Measurements from ENCODE around the gene TEX2. TPM values are rescaled to one million over a fixed set of nuclear protein-coding genes. Genes with fewer than 3 reads are reported as not detected.

Gene TEX2
- total and polyA plus RNA-seq, 2 of the 13 experiments (the other 11 are each of a cell fraction or from before 2014, with no cell fraction given), result 21.4 to 37.7 TPM

- TF ChIP-seq ZNF512 (CRISPR knock-in tag; IDR thresholded peaks at IDR 0.05), result peak; percentile 39; the same call in 1 of the 2 replicates
- peak; percentile 94 for TF ChIP-seq KDM1A (CRISPR knock-in tag; IDR thresholded peaks at IDR 0.05)
- peak; percentile 84 for TF ChIP-seq HDAC1 (CRISPR knock-in tag; IDR thresholded peaks at IDR 0.05)
- 0 out of 2 replicates have a peak, but pooled peaks have one; percentile 30 for TF ChIP-seq ZNF720 (CRISPR knock-in tag; IDR thresholded peaks at IDR 0.05)
- TF ChIP-seq HMG20A (CRISPR knock-in tag; IDR thresholded peaks at IDR 0.05; ENCODE audit: borderline replicate concordance), result peak; percentile 88; the same call in 1 of the 2 replicates
- no peak for TF ChIP-seq SRSF4 (IDR thresholded peaks at IDR 0.05; ENCODE audit: low read depth, low read length, poor library complexity, severe bottlenecking)
- 0 out of 2 replicates have a peak, but pooled peaks have one; percentile 61 for TF ChIP-seq ZNF224 (CRISPR knock-in tag; IDR thresholded peaks at IDR 0.05)
- peak; percentile 34; the same call in 1 of the 2 replicates for TF ChIP-seq ZNF652 (CRISPR knock-in tag; IDR thresholded peaks at IDR 0.05; ENCODE audit: borderline replicate concordance, low read depth)
- TF ChIP-seq ATF2 (CRISPR knock-in tag; IDR thresholded peaks at IDR 0.05), result peak; percentile 59
- TF ChIP-seq, protein P1, sequence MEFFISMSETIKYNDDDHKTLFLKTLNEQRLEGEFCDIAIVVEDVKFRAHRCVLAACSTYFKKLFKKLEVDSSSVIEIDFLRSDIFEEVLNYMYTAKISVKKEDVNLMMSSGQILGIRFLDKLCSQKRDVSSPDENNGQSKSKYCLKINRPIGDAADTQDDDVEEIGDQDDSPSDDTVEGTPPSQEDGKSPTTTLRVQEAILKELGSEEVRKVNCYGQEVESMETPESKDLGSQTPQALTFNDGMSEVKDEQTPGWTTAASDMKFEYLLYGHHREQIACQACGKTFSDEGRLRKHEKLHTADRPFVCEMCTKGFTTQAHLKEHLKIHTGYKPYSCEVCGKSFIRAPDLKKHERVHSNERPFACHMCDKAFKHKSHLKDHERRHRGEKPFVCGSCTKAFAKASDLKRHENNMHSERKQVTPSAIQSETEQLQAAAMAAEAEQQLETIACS (CRISPR knock-in tag; IDR thresholded peaks at IDR 0.05), result no peak
- TF ChIP-seq ZFP90 (CRISPR knock-in tag; IDR thresholded peaks at IDR 0.05; ENCODE audit: borderline replicate concordance), result peak; percentile 63; the same call in 1 of the 2 replicates
- TF ChIP-seq, protein P2, sequence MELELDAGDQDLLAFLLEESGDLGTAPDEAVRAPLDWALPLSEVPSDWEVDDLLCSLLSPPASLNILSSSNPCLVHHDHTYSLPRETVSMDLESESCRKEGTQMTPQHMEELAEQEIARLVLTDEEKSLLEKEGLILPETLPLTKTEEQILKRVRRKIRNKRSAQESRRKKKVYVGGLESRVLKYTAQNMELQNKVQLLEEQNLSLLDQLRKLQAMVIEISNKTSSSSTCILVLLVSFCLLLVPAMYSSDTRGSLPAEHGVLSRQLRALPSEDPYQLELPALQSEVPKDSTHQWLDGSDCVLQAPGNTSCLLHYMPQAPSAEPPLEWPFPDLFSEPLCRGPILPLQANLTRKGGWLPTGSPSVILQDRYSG (CRISPR knock-in tag; IDR thresholded peaks at IDR 0.05), result no peak
- peak; percentile 88; the same call in 1 of the 2 replicates for TF ChIP-seq MIXL1 (CRISPR knock-in tag; IDR thresholded peaks at IDR 0.05)
- peak; percentile 53 for TF ChIP-seq ZNF781 (CRISPR knock-in tag; IDR thresholded peaks at IDR 0.05; ENCODE audit: borderline replicate concordance, not compliant biosample characterization)
- TF ChIP-seq XRCC5 (optimal IDR thresholded peaks at IDR 0.05; ENCODE audit: low read length), result peak; percentile 53
- no peak for TF ChIP-seq CENPT (CRISPR knock-in tag; IDR thresholded peaks at IDR 0.05; ENCODE audit: low read depth)
- peak; percentile 81; the same call in 1 of the 2 replicates for TF ChIP-seq GATA4 (IDR thresholded peaks at IDR 0.05; ENCODE audit: borderline replicate concordance, low read depth)
- TF ChIP-seq U2AF2 (IDR thresholded peaks at IDR 0.05; ENCODE audit: low read depth, low read length), result no peak
- TF ChIP-seq, protein P3, sequence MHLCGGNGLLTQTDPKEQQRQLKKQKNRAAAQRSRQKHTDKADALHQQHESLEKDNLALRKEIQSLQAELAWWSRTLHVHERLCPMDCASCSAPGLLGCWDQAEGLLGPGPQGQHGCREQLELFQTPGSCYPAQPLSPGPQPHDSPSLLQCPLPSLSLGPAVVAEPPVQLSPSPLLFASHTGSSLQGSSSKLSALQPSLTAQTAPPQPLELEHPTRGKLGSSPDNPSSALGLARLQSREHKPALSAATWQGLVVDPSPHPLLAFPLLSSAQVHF (CRISPR knock-in tag; IDR thresholded peaks at IDR 0.05), result no peak
These were observed 84.8 kb downstream of the TEX2 start (continued) for GRCh38 chr17:64178011-64178825.

All from HepG2 (cell line).